Raji (cell line): ENCODE results near the gene HSPA12B.

Experiments
- POLR2A ChIP-seq: IDR thresholded peaks from 2 replicates; pipeline ENCODE4 v1.6.1; 2011; ENCODE audit warnings: low read depth, low read length, control low read depth; ENCODE audit not compliant: insufficient read depth

Gene HSPA12B

GRCh38 chr20:3788685-3789155 lies 56.2 kb downstream of the HSPA12B start:
- no peak for TF ChIP-seq POLR2A

- TF ChIP-seq POLR2A: no peak
Observed at GRCh38 chr20:3794701-3795420, 62.4 kb downstream of the HSPA12B start.

- peak; percentile 78 for TF ChIP-seq POLR2A
Observed at GRCh38 chr20:3795511-3796468, 63.3 kb downstream of the HSPA12B start, which contains the start of gene CDC25B. Gene CDC25B, plus strand, starts transcription at chr20:3796310. Its CDS starts 222 bp downstream, at chr20:3796532.

- 0 out of 2 replicates have a peak, but pooled peaks have one; percentile 5 for TF ChIP-seq POLR2A
Observed at GRCh38 chr20:3796477-3797225, 64.2 kb downstream of the HSPA12B start.

GRCh38 chr20:3797226-3797545 lies 64.7 kb downstream of the HSPA12B start:
- 0 out of 2 replicates have a peak, but pooled peaks have one; percentile 9 for TF ChIP-seq POLR2A

GRCh38 chr20:3797592-3798372 lies 65.3 kb downstream of the HSPA12B start:
- TF ChIP-seq POLR2A: no peak

GRCh38 chr20:3798373-3798768 lies 65.9 kb downstream of the HSPA12B start:
- TF ChIP-seq POLR2A: no peak

GRCh38 chr20:3798908-3799248 lies 66.4 kb downstream of the HSPA12B start:
- 0 out of 2 replicates have a peak, but pooled peaks have one; percentile 34 for TF ChIP-seq POLR2A

GRCh38 chr20:3800256-3800877 lies 67.9 kb downstream of the HSPA12B start:
- no peak for TF ChIP-seq POLR2A

- no peak for TF ChIP-seq POLR2A
Observed at GRCh38 chr20:3800878-3801260, 68.4 kb downstream of the HSPA12B start.

GRCh38 chr20:3801299-3801698 lies 68.8 kb downstream of the HSPA12B start:
- TF ChIP-seq POLR2A: no peak

- no peak for TF ChIP-seq POLR2A
Observed at GRCh38 chr20:3801846-3802245, 69.4 kb downstream of the HSPA12B start.
